Left colon (tissue), 2 donors: Measurements from ENCODE around the gene LRSAM1. TPM values are rescaled to one million over a fixed set of nuclear protein-coding genes. Genes with fewer than 3 reads are reported as not detected.

Experiments
- total RNA-seq, 2 donors: library from RNA; stranded (reverse); fragmentation: NEBNext Ultra II Directional; extraction: Animal tissue kit (Norgen Biotek cat#: 25700); gene quantifications; one replicate each; pipeline ENCODE4 v1.2.1, GENCODE V29; 2021
- donor health status: DM: no; HTN: no; CAD: no.
- donor health status: DM: yes; HTN: yes; CAD: no.

The LRSAM1 gene
- total RNA-seq, 2 donors from 2014 or later: 13.9 to 20.6 TPM

Other genes with a start within 250 kb of the LRSAM1 start
- gene GARNL3, start 186.7 kb upstream of the LRSAM1 start, total RNA-seq: 1 to 10 TPM; 6.0 to 7.3 TPM
- gene SLC2A8, start 54.3 kb upstream of the LRSAM1 start, total RNA-seq: 10 to 100 TPM; 18.1 to 28.6 TPM
- gene ZNF79, start 27.1 kb upstream of the LRSAM1 start, total RNA-seq: 1 to 10 TPM; 5.5 to 6.8 TPM
- 100 to 1,000 TPM; 837 to 857 TPM for gene RPL12, start 104 bp upstream of the LRSAM1 start, total RNA-seq
- 10 to 100 TPM in 1 of 2 donors, 1 to 10 TPM in 1; 9.0 to 15.0 TPM for gene STXBP1, start 160.8 kb downstream of the LRSAM1 start, total RNA-seq